Parathyroid adenoma (tissue), 2 donors: ENCODE measurements around the gene AFF3.

Source experiments
- H2AFZ ChIP-seq: fragments of 300-600 bp; sonication (generic); one replicate; pipeline ENCODE4 v1.7.0; 2017; ENCODE audit warnings: antibody characterized with exemption, mild to moderate bottlenecking
- H3K27ac ChIP-seq: fragments of 300-600 bp; sonication (generic); one replicate; pipeline ENCODE4 v1.7.0; 2017
- H3K27me3 ChIP-seq: fragments of 300-600 bp; sonication (generic); one replicate; pipeline ENCODE4 v1.7.0; 2017; ENCODE audit warnings: low read length; ENCODE audit not compliant: control insufficient read depth, insufficient read depth
- H3K36me3 ChIP-seq: fragments of 300-600 bp; sonication (generic); one replicate; pipeline ENCODE4 v1.7.0; 2017; ENCODE audit warnings: low read length; ENCODE audit not compliant: control insufficient read depth, insufficient read depth
- H3K4me1 ChIP-seq: fragments of 300-600 bp; sonication (generic); one replicate; pipeline ENCODE4 v1.7.0; 2017; ENCODE audit warnings: control low read depth
- H3K4me2 ChIP-seq: fragments of 300-600 bp; sonication (generic); one replicate; pipeline ENCODE4 v1.7.0; 2017; ENCODE audit warnings: low read length
- H3K4me3 ChIP-seq: fragments of 300-600 bp; sonication (generic); one replicate; pipeline ENCODE4 v1.7.0; 2017; ENCODE audit warnings: low read depth, low read length
- H3K79me2 ChIP-seq: fragments of 300-600 bp; sonication (generic); one replicate; pipeline ENCODE4 v1.7.0; 2017; ENCODE audit warnings: control low read depth
- H3K9ac ChIP-seq: fragments of 300-600 bp; sonication (generic); one replicate; pipeline ENCODE4 v1.7.0; 2017; ENCODE audit warnings: mild to moderate bottlenecking
- H3K9me3 ChIP-seq: fragments of 300-600 bp; sonication (generic); one replicate; pipeline ENCODE4 v1.7.0; 2017; ENCODE audit warnings: low read length; ENCODE audit not compliant: control insufficient read depth
- CTCF ChIP-seq: fragments of 300-600 bp; sonication (generic); IDR thresholded peaks from one replicate; pipeline ENCODE4 v1.7.0; 2017; ENCODE audit warnings: antibody characterized with exemption, mild to moderate bottlenecking
- donor health status: primary hyperparathyroidism.

The AFF3 gene

GRCh38 chr2:99672766-99673350 is 469.5 kb downstream of the AFF3 start:
- Histone ChIP-seq H3K27ac (no peak overlapping the region), H3K9ac (no peak overlapping the region), H2AFZ (no peak overlapping the region), H3K36me3 (no peaks in the 10 kb centered on the region), H3K4me2 (no peak overlapping the region), H3K79me2 (no peaks in the 10 kb centered on the region), H3K4me3 (no peak overlapping the region), H3K27me3 (no peaks in the 10 kb centered on the region), H3K4me1 (no peaks in the 10 kb centered on the region), H3K9me3 (no peaks in the 10 kb centered on the region)
- no peak for TF ChIP-seq CTCF

GRCh38 chr2:99670768-99671734 is 471.3 kb downstream of the AFF3 start:
- no peak for TF ChIP-seq CTCF
- H3K36me3 ChIP-seq, result no peaks in the 10 kb centered on the region
- H3K9me3 ChIP-seq, result no peaks in the 10 kb centered on the region
- no peak overlapping the region for H3K27ac ChIP-seq
- no peak overlapping the region for H3K4me3 ChIP-seq
- H3K79me2 ChIP-seq, result no peaks in the 10 kb centered on the region
- H2AFZ ChIP-seq, result no peak overlapping the region
- H3K4me2 ChIP-seq, result no peak overlapping the region
- no peak overlapping the region for H3K9ac ChIP-seq
- no peaks in the 10 kb centered on the region for H3K4me1 ChIP-seq
- no peaks in the 10 kb centered on the region for H3K27me3 ChIP-seq

GRCh38 chr2:99666256-99666655 is 476.1 kb downstream of the AFF3 start:
- Histone ChIP-seq H3K4me2 (no peak overlapping the region), H3K9me3 (no peaks in the 10 kb centered on the region), H3K4me3 (no peak overlapping the region), H2AFZ (no peak overlapping the region), H3K27me3 (no peaks in the 10 kb centered on the region), H3K36me3 (no peaks in the 10 kb centered on the region), H3K9ac (no peak overlapping the region), H3K27ac (no peak overlapping the region), H3K4me1 (no peaks in the 10 kb centered on the region), H3K79me2 (no peaks in the 10 kb centered on the region)
- TF ChIP-seq CTCF, result no peak

- no peaks in the 10 kb centered on the region for H3K27me3 ChIP-seq
- no peaks in the 10 kb centered on the region for H3K4me1 ChIP-seq
- H2AFZ ChIP-seq, result no peak overlapping the region
- no peak overlapping the region for H3K4me2 ChIP-seq
- no peak overlapping the region for H3K27ac ChIP-seq
- no peak for TF ChIP-seq CTCF
- no peak overlapping the region for H3K9ac ChIP-seq
- no peak overlapping the region for H3K4me3 ChIP-seq
- H3K9me3 ChIP-seq, result no peaks in the 10 kb centered on the region
- H3K79me2 ChIP-seq, result no peaks in the 10 kb centered on the region
- H3K36me3 ChIP-seq, result no peaks in the 10 kb centered on the region
These were observed 478.7 kb downstream of the AFF3 start for GRCh38 chr2:99663641-99664040.
